CD1c-positive myeloid dendritic cell (primary cell): Measurements from ENCODE around the gene NFKBIA.
"Not testable (repeated sequence)": the region's sequence is repeated elsewhere in the genome, so short reads cannot be mapped to it uniquely, and the experiment has no call there.

Source experiments
- DNase-seq: peaks from one replicate; pipeline ENCODE4 v3.0.0-alpha.2; 2016; ENCODE audit errors: extremely low spot score

Gene NFKBIA

DNA sequence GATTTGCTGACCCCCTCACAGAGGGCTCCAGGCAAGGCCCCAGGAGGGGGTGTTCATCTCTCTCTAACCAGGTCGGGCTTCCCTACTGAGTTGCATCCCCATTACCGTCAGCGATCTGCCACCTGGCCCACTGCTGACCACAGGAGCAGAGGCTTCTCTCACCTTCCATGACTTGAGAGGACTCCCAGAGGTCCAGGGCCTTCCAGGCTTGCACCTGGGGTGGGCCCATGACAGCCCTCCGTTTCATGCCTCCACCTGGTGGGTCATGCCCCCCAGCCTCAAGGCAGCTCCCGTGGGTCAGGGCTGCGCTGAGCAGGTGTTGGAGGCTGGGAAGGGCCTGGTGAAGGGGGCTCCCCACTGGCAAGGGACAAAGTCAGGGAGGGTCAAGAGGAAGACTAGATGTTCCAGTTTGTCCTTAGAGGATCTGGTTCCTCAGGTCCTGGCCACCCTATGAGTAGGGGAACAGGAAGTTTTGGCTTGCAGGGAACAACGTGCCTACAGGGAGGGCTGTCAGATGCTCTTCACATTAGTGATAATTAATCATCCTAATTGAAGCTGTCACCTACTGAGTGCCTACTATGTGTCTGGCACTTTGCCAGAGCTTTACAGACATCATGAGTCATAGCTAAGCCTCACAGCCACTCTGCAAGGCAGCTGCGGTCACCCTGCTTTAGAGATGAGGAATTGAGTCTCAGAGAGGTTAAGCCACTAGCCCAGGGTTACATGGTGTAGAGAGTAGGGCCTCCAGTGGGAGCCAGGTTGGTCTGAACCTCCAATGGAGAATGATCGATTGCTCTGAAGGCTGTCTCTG, 13.8 kb downstream of the NFKBIA start:
- DNase-seq, result peak; percentile 78

DNA sequence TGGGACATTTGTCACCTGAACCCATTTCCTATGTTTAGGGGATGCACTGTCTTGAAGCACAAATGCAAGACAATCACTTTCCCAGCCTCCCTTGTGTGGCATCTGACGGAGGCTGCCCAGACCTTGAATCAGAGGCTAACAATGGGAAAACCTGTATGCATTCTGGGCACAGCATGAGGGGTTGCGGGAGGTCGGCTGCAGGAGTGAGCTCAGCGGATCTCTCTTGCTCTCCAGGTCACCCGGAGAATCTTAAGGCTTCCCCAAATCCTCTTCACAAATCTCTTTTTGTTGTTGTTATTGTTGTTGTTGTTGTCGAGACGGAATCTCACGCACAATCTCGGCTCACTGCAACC, 15.3 kb downstream of the NFKBIA start:
- DNase-seq, result no peak

- DNase-seq, result no peak
Measured at GRCh38 chr14:35388656-35389314, 15.8 kb downstream of the NFKBIA start.

GRCh38 chr14:35387713-35388579, 16.6 kb downstream of the NFKBIA start:
- DNase-seq, result no peak

DNA sequence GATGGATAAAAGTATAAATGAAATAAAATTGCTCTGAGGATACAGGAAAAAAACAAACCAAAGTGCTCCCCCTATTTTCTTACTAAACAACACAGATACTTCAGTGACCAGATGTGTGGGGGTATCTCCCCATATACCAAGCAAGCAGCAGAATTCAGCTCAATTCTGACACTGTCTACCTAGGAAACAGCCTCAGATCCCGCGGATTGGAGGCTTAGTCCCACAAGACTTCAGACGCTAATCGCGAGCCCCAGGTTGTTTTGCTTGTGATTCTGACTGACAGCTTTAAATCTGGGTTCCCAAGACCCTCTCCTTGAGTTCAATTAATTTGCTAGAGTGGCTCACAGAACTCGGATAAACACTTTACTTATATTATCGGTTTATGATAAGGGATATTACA, 17.3 kb downstream of the NFKBIA start:
- no peak for DNase-seq

DNA sequence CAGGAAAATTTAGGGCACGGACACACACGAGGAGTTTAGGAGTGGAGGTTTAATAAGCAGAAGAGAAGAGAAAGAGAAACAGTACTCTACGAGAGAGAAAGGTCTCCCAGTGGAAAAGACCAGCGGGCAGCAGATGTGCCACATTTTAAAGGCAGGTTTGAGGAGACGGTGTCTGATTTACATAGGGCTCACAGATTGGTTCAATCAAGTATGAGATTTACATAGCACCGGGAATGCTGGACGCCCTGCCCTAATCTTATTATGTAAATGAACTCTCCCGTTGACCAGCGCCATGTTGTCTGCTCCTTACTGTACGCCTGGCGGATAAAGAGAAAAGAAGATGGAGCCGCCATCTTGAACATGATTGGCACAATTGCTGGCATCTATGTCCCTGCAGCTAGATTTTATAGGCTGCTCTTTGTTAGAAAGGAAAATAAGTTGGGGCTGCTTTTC, 17.9 kb downstream of the NFKBIA start:
- DNase-seq, result no peak

- DNase-seq, result no peak
Measured at GRCh38 chr14:35385042-35385839, 19.3 kb downstream of the NFKBIA start.

DNA sequence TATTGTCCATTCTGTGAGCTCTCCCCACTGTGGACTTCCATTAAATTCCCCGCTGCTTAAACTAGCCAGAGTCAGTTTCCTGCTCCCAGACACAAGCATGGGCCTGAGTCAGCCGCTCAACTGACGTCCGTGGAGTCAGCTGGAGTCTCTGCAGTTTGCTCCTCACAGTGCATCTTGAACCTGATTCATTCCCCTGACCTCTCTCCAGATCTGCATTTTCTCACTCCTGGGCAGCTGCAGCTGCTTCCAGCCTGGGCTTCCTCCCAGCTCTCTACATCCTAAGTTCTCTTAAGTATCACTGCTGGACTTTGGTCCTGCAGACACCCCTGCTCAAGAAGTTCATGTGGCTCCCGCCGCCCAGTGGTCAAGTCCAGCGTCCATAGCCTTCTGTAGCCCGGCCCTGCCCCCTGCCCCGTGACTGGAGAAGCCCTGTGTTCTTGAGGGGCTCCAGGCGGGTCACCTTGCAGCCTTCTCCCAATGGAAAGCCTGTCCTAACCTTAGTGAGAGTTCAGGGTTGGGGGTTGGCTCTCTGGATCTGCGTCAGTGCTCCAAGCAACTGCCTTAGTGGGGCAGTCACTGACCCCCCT, 20.0 kb downstream of the NFKBIA start:
- no peak for DNase-seq

DNA sequence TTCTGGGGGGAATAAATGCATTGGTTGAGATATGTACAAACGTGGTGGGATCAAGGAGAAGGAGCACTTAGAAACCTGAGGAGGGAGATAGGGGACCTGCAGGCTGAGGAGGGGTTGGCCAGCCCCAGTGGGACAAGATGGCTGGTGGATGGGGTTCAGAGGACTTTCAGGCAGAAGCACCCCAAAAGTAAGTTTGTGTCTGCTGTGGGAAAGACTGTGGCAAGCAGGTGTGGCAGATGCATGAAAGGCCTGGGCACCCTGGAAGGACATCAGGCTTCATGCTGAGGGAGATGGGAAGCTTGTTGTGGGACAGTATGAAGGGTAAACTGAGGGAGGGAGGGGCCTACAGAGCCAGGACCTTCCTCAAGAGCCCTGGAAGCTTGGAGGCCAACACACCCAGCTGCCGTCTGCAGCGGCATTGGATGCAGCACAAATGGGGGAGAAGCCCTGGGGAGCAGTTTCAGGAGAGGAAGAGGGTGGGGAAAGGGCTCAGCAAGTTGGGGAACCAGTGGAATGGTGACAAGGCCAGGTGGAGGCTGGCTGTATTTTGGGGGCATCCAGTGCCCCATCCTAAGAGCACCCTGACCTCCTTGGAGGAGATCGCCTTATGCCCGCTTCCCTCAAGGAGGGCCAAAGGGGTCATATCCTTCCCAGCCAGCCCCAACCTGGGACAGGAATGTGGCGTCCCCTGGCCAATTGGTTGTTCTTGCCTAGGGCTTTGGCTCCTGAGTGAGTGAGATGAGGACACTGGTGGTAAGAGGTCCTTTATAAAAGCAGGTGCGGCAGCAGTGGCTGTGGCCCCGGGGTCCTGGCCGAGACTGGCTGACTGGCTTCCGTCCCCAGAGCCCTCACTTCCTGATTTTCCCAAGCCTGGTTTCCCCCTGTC, 20.7 kb downstream of the NFKBIA start:
- DNase-seq, result no peak

GRCh38 chr14:35380794-35381193, 23.8 kb downstream of the NFKBIA start:
- DNase-seq, result no peak

DNA sequence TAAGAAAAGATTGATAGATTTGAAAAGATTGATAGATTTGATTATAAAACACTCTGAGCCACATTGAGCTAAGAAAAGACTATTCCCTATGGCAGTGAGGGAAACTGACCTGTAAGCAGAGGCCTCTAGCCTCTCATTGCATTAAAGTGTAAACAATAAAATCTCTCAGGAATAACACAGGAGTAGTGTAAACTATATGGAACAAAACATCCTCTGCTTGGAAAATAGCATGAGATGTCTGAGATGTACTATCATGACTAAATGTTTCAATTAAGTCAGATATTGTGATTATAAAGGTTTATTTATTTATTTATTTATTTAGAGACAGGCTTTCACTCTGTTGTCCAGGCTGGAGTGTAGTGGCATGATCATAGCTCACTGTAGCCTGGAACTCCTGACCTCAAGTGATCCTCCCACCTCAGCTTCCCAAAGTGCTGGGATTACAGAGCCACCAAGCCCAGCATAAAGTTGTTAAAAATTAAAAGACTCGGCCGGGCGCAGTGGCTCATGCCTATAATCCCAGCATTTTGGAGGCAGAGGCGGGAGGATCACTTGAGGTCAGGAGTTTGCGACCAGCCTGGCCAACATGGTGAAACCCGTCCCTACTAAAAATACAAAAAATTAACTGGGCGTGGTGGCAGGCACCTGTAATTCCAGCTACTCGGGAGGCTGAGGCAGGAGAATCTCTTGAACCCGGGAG, 25.2 kb downstream of the NFKBIA start:
- not testable (repeated sequence) for DNase-seq

DNA sequence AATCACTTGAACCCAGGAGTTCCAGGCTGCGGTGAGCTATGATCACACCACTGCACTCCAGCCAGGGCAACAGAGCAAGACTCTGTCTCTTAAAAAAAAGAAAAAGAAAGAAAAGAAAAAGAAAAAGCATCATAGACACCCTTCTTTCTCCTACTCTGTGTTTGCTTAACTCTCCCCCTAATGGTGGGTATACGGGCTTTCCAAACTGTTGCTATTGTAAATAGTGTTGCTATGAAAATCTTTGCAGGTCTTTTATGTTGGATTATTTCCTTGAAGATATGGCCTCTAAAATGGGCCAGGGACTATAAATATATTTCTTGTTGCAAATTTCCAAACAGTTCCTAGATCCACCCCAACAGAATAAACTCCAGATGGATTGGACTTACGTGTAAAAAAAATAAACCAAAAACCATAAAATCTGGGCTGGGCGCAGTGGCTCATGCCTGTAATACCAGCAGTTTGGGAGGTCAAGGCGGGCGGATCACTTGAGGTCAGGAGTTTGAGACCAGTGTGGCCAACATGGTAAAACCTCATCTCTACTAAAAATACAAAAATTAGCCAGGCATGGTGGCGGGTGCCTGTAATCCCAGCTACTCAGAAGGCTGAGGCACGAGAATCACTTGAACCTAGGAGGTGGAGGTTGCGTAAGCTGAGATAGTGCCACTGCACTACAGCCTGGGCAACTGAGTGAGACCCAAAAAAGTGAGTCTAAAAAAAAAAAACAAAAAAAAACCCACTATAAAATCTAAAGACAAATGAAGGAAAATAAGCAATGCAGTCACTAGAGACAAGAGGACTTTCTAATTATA, 25.9 kb downstream of the NFKBIA start:
- DNase-seq, result no peak

DNA sequence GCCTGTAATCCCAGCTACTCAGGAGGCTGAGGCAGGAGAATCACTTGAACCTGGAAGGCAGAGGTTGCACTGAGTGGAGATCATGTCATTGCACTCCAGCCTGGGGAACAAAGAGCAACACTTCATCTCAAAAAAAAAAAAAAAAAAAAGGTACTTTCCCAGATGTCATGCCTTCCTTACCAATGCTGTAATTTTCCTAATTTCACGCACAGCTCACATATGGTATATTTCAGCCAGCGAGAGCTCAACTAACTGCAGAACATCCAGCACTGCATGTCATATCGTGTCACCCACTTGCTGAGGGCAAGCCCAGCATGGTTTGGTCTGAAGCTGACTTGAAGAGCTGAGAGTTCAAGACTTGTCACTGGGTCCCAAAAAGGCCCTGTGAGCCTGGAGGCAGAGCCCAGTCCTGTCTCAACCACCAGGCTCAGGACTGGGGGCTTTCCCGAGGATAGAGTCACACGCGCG, 29.0 kb downstream of the NFKBIA start:
- peak; percentile 67 for DNase-seq

DNA sequence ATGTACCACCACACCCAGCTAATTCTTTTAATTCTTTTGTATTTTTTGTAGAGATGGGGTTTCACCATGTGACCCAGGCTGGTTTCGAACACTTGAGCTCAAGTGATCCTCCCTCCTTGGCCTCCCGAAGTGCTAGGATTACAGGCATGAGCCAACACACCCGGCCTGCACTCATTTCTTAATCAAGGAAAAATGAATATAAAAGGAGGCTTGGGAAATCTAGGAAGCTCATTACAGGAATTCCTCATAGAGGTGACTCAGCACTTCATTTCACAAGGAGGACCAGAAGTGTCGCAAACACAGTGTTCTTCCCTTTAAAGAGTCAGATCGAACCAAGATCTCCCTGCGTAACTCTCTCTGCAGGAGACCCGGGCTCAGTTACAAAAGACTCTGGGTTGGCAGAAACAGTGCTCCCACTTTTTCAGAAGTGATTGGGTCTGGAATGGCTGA, 30.3 kb downstream of the NFKBIA start:
- peak; percentile 94 for DNase-seq

- not testable (repeated sequence) for DNase-seq
Measured at GRCh38 chr14:35373208-35373607, 31.3 kb downstream of the NFKBIA start.

- DNase-seq, result no peak
Measured at GRCh38 chr14:35370969-35371368, 33.6 kb downstream of the NFKBIA start.

- no peak for DNase-seq
Measured at GRCh38 chr14:35369701-35370191, 34.8 kb downstream of the NFKBIA start.
